HG03175 (cell line): ENCODE results near the gene ZNF784.

Experiments used
- ATAC-seq: cut with Tn5 transposase; IDR thresholded peaks from one replicate; pipeline ENCODE4 v1.9.1; 2021; ENCODE audit warnings: mild to moderate bottlenecking, moderate library complexity; ENCODE audit not compliant: unreplicated experiment

ZNF784 gene

DNA sequence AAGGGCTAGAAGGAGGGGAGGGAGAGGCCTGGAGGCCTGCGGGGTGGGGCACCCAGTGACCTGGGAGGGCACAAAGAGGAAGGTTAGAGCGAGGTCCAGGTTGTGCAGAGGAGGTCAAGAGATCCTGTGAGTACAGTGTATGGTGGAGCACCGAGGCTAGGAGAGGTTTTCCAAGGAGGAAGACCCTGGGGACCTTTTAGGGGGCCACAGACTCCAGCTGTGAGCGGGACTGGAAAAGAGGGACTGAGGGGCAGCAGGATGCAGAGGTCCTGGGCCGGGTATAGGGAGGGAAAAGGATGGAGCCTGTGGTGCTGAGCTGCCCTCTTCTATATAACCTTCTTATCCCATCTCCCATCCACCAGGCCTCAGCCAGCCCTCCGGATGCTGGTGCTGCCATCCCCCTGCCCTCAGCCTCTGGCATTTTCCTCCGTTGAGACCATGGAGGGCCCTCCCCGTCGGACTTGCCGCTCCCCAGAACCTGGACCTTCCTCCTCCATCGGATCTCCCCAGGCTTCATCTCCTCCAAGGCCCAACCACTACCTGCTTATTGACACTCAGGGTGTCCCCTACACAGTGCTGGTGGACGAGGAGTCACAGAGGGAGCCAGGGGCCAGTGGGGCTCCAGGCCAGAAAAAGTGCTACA is 19.9 kb upstream of the ZNF784 start:
- ATAC-seq: no peak

DNA sequence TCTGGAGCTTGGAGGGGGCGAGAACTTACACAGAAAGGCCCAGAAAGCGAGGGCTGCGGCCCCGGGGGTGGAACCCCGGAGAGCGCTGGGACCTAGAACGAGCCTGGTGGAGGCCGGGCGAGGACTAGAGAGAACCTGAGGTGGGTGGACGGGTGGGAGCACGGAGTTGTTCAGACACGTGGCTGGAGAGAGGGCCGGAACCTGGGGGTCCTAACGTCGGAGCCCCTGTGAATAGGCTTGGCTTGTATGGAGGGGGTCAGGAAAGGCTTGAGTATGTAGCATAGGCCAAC is 19.5 kb upstream of the ZNF784 start:
- ATAC-seq: no peak

DNA sequence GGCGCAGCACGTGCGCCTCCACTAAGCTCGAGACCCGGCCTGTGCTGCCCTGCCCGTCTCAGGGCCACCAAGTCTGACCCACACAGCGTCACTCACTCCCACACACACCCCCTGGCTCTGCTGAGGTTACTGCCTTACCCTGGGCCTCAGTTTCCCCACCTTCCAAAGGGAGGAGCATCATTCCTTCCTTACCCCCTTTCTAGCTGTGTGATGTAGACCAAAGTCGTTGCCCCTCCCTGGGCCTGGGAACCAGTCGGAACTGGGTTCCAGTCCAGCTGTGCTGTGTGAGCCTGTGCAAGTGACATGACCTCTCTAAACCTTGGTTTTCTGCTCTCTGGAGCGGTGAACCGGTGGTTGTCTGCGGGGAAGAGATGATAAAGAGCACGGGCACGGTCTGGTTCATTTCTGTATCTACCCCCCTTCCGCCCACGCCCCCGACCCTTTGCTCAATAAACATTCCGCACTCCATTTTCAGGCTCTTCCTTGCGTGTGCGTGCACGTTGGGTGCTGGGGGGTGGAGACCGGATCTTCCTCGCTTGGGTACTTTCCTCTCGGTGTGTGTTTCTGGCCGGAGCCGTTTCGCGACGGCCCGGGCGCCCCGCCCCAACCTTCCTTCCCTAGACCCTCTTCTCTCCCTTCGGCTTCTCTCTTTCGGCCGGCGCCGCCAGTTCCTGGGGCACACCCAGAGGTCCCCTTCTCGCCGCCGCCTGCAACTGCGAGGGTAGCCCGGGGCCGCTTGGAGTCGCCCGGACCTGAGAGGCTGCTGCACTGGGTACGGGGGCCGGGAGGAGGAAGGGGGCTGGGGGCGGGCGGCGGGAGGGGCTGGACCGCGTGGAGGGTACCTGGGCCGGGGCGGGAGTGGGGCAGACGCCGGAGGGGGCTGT is 18.9 kb upstream of the ZNF784 start, which contains the start of gene ZNF581:
Gene ZNF581, plus strand, starts transcription at position 647 of the 884 bp plus-strand sequence. CDS start 923 bp downstream, outside the sequence.
- peak; percentile 36 for ATAC-seq

DNA sequence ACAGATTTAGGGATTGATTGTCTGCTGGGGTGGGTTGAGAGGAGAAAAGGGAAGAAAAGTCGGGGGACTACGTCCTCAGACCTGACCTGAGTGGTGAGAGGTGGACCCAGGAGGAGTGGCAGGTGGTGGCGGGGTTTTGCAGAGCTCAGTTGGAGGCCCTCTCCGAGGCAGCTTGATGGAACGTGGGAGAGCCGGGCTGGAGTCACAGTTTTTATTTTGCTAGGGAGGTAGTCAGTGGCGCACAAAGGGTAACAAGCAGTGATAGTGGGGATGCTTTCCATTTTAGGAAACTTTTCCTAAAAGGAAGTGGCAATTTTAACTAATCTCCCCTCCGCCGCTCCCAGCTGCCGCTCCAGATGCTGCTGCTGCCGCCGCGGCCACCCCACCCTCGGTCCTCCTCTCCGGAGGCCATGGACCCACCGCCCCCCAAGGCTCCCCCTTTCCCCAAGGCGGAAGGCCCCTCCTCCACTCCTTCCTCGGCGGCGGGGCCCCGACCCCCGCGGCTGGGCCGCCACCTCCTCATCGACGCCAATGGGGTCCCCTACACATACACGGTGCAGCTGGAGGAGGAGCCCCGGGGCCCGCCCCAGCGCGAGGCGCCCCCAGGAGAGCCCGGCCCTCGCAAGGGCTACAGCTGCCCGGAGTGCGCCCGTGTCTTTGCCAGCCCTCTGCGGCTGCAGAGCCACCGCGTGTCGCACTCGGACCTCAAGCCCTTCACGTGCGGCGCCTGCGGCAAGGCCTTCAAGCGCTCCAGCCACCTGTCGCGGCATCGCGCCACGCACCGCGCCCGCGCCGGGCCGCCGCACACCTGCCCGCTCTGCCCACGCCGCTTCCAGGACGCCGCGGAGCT is 18.0 kb upstream of the ZNF784 start:
- ATAC-seq: peak; percentile 2

DNA sequence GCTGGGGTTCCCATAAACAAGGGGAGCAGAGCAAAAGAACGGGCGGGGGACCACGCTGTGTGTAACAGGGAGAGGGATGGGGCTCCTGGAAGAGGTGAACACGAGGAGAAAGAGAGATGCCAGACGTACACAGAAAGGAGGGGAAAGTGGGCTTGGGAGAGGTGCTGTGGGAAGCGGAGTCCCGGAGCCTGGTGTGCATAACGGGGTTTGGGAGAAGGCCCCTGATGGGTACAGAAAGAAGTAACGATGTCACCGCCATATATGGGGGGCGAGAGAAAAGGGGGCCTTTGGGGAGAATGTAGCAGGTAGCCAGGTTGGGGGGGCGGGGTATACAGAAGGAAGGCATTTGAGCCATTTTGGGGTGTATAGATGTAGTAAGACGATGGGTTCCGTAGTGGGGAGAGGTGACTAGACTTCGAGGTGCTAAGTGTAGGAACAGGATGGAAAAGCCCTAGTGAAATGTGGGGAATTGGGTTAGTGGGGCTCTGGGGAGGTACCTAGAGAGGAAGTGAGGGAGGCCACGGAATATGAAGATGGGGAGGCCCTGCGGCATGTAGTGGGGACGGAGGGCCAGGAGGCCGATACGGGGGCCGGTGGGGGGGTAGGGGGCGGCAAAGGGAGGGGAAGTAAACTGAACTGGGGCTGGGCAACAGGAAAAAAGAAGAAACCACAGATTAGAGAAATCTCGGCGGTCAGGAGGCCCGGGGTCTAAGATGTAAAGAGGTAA is 17.2 kb upstream of the ZNF784 start:
- no peak for ATAC-seq

DNA sequence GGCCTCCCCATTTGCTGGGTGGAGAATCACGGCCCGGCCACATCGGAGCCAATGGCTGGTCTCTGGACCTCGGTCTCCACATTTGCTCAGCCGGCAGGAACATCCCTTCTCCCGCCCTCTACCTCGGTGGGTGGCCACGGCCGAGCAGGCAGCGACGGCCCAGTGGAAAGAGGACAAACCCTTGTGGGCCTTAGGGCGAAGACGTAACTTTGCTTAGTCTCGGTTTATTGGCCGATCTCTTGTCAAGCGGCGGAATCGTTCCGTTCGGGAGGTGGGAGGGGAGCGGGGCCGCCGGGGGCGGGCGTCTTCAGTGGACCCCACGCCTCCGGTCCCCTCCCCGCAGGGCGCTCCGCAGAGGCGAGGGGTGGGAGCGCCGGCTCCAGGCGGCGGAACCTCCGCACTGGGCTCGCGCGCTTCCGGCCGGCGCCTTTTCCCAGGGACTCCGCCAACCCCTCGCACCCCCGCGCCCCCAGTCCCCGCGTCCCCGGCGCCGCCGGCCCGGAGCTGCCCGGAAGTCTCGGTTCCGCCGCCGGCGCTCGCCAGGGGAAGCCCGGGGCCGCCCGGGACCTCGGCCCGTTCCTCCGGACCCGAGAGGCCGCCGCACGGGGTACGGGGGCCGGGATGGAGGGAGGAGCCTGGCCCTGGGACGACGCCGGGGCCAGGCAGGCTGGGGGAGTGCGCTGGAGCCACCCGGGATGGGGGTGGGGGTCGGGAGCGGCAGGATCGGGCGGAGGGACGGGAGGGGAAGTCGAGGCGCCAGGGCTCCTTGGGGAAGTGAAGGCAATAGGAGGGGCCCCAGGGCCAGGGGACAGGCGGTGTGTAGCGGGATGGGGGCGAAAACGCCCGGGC is 16.4 kb upstream of the ZNF784 start, which contains the start of gene ZNF580:
Gene ZNF580, plus strand, starts transcription at position 426 of the 849 bp plus-strand sequence. CDS start 1,507 bp downstream, outside the sequence.
- no peak for ATAC-seq

DNA sequence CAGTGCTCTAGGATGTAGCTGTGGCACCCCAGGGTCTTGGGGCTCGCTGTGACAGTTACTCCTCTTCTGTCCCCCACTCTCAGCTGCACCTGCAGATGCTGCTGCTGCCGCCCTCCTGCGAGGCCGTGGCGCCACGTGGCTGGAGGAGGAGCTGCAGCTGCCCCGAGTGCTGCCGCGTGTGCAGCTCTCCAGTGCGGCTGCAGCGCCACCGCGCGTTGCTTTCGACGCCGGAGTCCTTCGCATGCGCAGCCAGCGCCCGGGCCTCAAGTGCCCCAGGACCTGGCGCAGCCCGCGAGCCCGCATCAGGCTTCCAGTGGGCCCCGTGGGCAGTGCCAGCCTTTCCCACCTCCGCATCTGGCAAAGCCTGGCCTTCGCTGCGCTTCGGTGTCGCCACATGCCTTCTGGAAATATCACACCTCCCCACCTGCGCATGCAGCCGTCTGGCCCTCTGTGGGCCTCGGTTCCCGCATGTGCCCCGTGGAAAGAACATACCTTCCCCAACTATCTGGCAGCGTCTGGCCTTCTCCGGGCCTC is 15.7 kb upstream of the ZNF784 start:
- no peak for ATAC-seq

DNA sequence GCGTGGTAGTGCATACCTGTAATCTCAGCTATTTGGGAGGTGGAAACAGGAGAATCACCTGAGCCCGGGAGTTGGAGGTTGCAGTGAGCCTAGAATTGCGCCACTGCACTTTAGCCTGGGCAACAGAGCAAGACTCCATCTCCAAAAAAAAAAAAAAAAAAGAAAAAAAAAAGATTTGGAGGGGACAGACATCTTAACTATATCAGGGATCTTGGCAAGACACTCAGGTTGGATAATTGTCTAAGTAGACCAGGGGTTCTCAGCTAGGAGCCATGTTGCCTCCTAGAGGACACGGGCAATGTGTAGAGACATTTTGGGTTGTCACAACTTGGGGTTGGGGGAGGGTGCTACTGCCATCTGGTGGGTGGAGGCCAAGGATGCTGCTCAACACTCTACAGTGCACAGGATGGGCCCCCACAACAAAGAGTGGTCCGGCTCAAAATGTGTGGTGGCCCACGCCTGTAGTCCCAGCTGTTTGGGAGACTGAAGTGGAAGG is 14.5 kb upstream of the ZNF784 start:
- ATAC-seq: no peak

DNA sequence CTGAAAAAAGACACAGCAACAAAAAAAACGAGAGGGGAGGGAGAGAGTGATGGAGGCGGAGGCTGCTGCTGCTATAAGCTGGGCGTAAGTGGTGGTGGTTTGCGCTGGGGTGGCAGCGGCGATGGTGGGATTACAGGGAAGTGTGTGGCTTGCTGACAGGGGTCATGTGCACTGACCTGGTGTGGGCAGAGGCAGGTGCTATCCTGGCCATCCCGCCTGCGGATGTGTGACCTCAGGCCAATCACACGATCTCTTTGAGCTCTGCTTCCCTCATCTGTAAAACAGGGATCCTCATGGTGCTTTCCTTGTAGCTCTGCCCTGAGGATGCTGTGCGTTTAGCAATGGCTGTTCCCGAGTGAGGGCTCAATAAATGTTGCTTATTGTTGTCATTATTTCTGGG is 13.2 kb upstream of the ZNF784 start:
- ATAC-seq: no peak

DNA sequence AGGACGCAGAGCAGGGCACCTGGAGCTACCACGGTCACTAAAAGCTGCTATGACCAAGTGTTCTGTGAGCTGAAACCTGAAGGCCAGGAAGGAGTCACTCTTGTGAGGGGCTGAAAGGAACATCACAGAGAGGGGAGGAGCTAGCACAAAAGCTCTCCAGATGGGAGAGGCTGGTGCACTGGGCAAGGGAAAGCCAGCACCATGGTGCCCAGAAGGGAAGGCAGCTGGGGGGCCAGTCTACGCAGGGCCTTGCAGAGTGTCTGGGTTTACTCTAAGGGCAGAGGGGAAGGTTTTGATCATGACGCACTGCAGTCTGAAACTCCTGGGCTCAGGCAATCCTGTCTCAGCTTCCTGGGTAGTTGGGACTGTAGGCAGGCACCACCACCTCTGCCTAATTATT is 12.4 kb upstream of the ZNF784 start:
- no peak for ATAC-seq

DNA sequence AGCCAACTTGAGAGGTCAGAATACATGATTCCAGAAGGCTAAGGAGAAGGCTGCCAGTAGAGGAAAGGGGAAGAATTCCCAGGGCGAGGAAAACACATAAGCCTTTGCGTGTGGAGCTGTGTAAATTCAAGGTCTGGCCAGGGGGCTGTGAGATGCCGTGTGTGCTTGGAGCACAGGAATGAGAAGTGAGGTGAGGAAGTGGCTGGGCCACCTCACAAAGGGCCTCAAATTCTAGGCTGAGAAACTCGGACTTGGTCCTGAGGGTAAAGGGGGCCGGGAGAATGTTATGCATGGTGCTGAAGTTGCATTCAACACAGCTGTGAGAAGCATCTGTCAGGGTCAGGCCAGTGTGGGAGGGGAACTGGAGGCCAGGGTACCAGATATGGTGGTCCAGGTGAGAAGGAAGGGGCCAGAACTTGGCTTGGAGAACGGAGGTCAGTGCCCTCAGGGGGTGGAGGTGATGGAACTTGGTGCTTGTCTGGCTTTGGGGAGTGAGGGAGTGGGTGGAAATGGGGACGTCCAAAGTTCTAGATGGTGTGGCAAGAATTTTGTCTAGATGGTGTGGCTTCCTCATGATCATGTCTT is 11.6 kb upstream of the ZNF784 start:
- no peak for ATAC-seq

DNA sequence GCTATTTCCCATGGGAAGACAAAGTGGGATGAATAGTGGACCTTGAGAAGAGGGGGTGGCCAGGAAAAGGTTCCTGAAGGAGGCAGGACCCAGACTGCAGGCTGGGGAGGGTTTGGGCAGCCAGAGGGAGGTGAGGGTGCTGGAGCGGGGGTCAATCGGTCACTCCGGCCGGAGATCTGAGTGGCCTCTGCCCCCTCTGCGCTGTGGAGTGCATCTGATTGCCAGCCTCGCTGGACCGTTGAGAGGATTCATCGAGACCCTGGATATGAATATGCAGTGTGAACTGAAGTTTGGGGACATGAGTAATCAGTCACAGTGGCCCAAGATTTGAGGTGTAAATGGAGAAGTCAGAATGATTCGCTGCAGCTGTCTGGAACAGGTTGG is 11.0 kb upstream of the ZNF784 start:
- ATAC-seq: no peak

DNA sequence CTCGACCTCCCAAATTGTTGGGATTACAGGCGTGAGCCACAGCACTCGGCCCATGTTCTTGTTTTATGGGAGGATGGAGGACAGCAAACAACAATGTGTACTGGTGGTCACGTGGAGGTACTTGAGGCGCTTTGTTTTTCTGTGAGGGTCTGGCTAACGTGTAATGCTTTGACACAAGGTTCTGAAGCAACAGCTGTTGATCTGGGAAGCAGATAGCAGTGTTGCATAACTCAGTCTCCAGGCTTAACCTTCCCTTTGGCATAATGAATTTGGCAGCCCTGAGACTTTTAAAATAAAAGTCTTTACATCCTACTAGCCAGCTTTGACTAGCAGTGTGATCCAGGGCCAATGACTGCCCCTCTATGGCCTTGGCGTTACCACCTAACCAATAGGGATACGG is 9.5 kb upstream of the ZNF784 start:
- ATAC-seq: no peak

DNA sequence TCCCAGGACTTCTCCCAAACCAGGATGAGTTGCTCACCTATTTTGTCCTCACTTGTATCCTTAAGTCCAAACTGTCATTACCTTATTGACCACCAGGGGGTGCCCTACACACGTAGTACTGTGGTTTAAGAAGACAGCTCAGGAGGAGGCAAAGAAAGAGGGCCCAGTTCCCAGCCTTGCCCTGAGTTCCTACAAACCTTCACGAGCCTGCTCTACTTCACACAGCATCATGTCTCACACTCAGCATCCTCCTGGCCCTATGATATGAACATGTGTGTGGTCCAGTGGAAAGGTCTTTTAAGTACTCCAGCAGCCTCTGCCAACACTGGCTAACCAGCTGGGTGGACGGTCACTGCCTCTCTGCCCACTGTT is 8.1 kb upstream of the ZNF784 start:
- ATAC-seq: no peak

DNA sequence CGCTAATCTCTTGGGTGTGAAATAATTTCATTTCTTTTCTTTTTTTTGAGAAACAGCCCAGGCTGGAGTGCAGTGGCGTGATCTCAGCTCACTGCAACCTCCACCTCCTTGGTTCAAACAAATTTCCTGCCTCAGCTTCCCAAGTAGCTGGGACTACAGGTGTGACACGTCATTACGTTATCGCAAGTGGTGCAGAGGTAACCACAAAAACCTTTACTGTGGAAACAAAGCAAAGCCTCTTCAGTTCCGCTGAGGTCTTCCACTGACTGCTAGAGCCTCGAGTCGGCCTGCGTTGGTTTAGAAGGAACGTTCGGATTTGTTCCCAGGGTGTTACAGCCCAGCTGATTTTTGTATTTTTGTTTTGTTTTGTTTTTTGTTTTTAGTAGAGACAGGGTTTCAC is 2.0 kb upstream of the ZNF784 start:
- ATAC-seq: no peak

DNA sequence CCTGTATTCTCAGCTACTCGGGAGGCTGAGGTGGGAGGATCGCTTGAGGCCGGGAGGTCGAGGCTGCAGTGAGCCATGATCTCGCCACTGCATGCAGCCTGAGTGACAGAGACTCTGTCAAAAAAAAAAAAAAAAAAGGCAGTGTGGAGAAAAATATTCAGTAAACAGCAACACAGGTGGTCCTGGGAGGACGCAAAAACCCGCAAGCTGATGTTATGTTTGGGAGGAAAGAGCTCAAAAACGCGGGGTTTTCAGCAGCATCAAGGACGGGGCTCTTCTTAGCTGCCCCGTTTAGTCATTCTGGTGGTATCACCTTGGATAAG is 599 bp upstream of the ZNF784 start:
- no peak for ATAC-seq

DNA sequence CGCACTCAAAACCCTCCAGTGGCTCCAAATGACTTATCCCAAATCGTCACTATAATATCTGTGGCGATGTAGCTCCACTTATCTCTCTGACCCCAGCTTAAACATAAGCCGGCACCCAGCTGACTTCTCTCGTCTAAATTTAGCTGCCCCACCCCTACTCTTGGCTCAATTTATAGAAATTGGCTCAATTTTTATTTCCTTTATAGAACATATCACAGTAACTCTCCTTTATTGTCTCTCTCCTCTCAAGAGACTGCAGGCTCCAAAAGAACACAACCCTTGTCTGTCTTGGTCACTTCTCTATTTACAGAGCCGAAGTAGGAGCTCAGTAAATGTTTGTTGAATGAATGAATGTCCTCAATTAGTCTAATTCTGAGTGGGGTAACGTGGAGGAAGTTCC is 805 bp downstream of the ZNF784 start:
- no peak for ATAC-seq

DNA sequence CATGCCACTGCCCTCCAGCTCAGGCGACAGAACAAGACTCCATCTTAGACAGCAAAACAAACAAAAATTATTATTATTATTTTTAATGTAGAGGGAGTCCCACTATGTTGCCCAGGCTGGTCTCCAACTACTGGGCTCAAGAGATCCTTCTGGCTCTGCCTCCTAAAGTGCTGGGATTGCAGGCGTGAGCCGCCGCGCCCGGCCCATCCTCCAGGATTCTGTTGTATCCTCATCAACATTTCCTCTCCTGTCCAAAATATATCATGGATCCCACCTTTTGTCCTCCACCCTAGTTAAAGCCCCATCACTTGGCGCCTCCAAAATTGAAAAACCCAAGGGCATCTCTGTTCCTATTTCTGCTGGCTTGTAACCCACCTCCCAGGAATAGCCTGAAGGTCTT is 1.2 kb downstream of the ZNF784 start:
- ATAC-seq: no peak

DNA sequence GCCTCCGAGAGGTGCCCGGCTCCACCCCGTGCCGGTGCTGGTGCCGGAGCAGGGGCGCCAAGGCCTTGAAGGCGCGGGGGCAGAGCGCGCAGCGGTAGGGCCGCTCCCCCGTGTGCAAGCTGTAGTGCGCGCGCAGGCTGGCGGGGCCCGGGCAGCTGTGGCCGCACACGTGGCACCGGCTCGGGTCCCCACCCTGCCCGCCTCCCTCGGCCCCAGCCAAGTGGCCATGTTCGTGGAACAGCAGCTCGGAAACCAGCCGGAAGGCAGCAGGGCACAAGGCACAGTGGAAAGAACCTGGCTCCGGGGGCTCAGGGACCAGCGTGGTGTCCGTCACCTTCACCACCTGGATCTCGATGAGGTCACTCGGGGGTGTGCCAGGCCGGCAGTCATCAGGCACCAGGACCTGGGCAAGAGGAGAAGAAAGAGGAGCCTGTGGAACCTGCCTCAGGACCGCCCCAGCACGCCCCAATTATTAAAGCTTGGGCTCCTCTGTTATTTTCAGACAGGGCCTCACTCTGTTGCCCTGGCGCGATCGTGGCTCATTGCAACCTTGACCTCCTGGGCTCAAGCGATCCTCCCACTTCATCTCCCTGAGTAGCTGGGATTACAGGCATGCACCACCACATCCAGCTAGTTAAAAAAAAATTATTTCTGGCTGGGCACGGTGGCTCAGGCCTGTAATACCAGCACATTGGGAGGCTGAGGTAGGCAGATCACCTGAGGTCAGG is 2.0 kb downstream of the ZNF784 start:
- ATAC-seq: no peak
